ENCODE data around the gene NUDT16L1. TPM values are rescaled to one million over a fixed set of nuclear protein-coding genes. Genes with fewer than 3 reads are reported as not detected.

The NUDT16L1 gene
- 10 to 100 TPM; 45.4 to 99.3 (median 53.9) TPM for total RNA-seq
- polyA plus RNA-seq = 10 to 100 TPM; 16.3 to 36.2 (median 28.1) TPM
- long read RNA-seq, donor 1, transcript NUDT16L1-201 (3 exons, 1,349 nt) = major isoform, 36 of 64 reads
- long read RNA-seq, donor 1, partial matches to known transcripts = 21 of 64 reads
- long read RNA-seq, donor 1, other reads (novel, unspliced or antisense) = 0 of 64 reads
- long read RNA-seq, donor 2, transcript NUDT16L1-201 (3 exons, 1,349 nt) = major isoform, 16 of 18 reads
- long read RNA-seq, donor 2, partial matches to known transcripts = 0 of 18 reads
- long read RNA-seq, donor 2, other reads (novel, unspliced or antisense) = 0 of 18 reads
- long read RNA-seq, donor 3, transcript NUDT16L1-201 (3 exons, 1,349 nt) = major isoform, 18 of 23 reads
- long read RNA-seq, donor 3, partial matches to known transcripts = 0 of 23 reads
- long read RNA-seq, donor 3, other reads (novel, unspliced or antisense) = 0 of 23 reads
- long read RNA-seq, donor 4, transcript NUDT16L1-201 (3 exons, 1,349 nt) = major isoform, 46 of 51 reads
- long read RNA-seq, donor 4, partial matches to known transcripts = 0 of 51 reads
- long read RNA-seq, donor 4, other reads (novel, unspliced or antisense) = 1 of 51 reads
- long read RNA-seq, donor 5, transcript NUDT16L1-204 (3 exons, 1,406 nt) = minor isoform, 8 of 126 reads
- long read RNA-seq, donor 5, transcript NUDT16L1-201 (3 exons, 1,349 nt) = major isoform, 110 of 126 reads
- long read RNA-seq, donor 5, partial matches to known transcripts = 0 of 126 reads
- long read RNA-seq, donor 5, other reads (novel, unspliced or antisense) = 6 of 126 reads
- long read RNA-seq, donor 6, transcript NUDT16L1-201 (3 exons, 1,349 nt) = major isoform, 29 of 33 reads
- long read RNA-seq, donor 6, partial matches to known transcripts = 0 of 33 reads
- long read RNA-seq, donor 6, other reads (novel, unspliced or antisense) = 4 of 33 reads
- long read RNA-seq, donor 7, transcript NUDT16L1-201 (3 exons, 1,349 nt) = major isoform, 8 of 11 reads
- long read RNA-seq, donor 7, partial matches to known transcripts = 0 of 11 reads
- long read RNA-seq, donor 7, other reads (novel, unspliced or antisense) = 0 of 11 reads
- long read RNA-seq, donor 8, transcript NUDT16L1-204 (3 exons, 1,406 nt) = minor isoform, 6 of 41 reads
- long read RNA-seq, donor 8, transcript NUDT16L1-201 (3 exons, 1,349 nt) = major isoform, 31 of 41 reads
- long read RNA-seq, donor 8, partial matches to known transcripts = 0 of 41 reads
- long read RNA-seq, donor 8, other reads (novel, unspliced or antisense) = 0 of 41 reads
- long read RNA-seq, donor 9, transcript NUDT16L1-201 (3 exons, 1,349 nt) = major isoform, 23 of 25 reads
- long read RNA-seq, donor 9, partial matches to known transcripts = 0 of 25 reads
- long read RNA-seq, donor 9, other reads (novel, unspliced or antisense) = 0 of 25 reads
- long read RNA-seq, donor 10, transcript NUDT16L1-201 (3 exons, 1,349 nt) = major isoform, 15 of 23 reads
- long read RNA-seq, donor 10, transcript NUDT16L1-202 (2 exons, 2,040 nt) = minor isoform, 5 of 23 reads
- long read RNA-seq, donor 10, partial matches to known transcripts = 0 of 23 reads
- long read RNA-seq, donor 10, other reads (novel, unspliced or antisense) = 0 of 23 reads

DNA sequence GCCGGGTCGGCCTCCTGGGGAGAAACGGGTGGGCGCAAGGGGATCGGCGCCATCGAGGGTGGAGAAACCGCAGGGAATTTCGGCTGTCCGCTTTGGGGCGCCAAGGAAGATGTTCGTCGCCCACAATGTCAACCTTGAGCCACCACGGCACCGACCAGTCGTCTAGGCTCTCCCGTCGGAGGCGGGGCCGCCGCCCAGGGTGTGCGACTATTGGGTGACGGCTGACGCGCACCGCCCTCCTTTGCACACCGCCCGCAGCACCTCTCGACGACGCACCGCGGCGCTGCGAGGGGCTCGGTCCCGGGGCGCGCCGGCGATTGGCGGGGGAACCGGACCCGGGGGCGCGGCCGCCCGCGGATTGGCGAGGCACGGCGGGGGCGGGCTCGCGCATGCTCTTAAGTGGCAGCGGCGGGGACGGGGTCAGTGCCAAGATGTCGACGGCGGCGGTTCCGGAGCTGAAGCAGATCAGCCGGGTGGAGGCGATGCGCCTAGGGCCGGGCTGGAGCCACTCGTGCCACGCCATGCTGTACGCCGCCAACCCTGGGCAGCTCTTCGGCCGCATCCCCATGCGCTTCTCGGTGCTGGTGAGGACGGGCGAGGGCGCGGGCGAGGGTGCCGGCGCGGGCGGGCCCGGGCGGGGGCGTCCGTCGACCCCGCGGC lies at the start of gene NUDT16L1:
Gene NUDT16L1 (plus strand): TSS at position 267 of the 660 bp plus-strand sequence. CDS start 165 bp downstream, at position 432.
- H3K4me3 ChIP-seq = peak within 1 kb of the TSS; percentile 45 to 99 (median 95)

DNA sequence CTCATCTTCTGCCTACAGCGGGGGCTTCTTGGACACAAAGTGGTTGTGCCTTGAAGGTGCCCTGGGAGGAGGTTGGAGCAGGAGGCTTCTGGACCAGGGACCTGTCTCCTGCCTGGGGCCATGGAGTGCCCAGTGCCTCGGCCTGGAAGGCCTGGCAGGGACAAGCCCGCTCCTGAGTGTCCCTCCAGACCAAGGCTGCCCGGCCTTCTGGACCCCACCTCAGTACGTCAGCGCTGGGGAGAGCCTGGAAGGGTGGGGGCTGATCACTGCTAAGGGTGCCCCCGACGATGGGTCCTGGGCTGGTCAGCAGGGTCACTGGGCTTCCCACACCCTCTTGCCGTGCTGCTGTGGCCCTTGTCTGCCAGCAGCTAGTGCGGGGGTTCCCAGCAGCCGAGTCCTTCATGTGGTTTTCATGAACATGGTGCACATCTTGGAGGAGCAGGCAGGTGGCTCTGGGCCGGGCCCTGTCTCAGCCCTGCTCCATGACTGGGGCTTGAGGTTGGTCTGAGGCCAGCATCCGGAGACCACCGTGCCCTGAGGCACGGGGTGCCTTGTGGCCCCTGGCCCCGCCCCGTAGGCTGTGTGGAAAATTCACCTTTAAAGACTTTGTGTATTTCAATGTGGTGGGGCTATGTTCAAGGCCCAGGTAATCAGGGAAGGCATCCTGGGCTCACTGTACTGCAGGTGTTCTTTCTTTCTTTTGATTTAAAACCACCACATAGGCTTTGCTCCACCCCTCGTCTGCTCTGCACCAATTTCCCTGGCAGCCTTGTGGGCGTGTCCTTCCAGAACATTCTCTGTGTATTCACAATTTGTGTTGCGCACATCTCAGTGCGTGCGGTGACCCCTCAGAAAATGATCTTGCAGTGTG lies 46.4 kb upstream of the NUDT16L1 start:
- WGBS, 4 donors = 92 to 95% (median 93%) methylated on average over 12 to 22 of the region's 22 CpGs
- H3K9me3 ChIP-seq (replicated peaks in 1 of 3) = no peaks in the 10 kb centered on the region
- H3K27me3 ChIP-seq = no peaks in the 10 kb centered on the region
- no peak overlapping the region for H3K4me3 ChIP-seq
- no peaks in the 10 kb centered on the region for H3K4me1 ChIP-seq (replicated peaks in 1 of 2)
- intact Hi-C loops (cut with DNase I) = no loop called here
- no peak overlapping the region for H3K27ac ChIP-seq
- peaks cover 0 to 18% of the 10 kb centered on the region in 2 donors for H3K36me3 ChIP-seq (replicated peaks in 1 of 2)
- TF ChIP-seq, protein P1, sequence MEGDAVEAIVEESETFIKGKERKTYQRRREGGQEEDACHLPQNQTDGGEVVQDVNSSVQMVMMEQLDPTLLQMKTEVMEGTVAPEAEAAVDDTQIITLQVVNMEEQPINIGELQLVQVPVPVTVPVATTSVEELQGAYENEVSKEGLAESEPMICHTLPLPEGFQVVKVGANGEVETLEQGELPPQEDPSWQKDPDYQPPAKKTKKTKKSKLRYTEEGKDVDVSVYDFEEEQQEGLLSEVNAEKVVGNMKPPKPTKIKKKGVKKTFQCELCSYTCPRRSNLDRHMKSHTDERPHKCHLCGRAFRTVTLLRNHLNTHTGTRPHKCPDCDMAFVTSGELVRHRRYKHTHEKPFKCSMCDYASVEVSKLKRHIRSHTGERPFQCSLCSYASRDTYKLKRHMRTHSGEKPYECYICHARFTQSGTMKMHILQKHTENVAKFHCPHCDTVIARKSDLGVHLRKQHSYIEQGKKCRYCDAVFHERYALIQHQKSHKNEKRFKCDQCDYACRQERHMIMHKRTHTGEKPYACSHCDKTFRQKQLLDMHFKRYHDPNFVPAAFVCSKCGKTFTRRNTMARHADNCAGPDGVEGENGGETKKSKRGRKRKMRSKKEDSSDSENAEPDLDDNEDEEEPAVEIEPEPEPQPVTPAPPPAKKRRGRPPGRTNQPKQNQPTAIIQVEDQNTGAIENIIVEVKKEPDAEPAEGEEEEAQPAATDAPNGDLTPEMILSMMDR (IDR thresholded peaks at IDR 0.05) = no peak
- no peak for TF ChIP-seq POLR2A (IDR thresholded peaks at IDR 0.05)
- no peak for DNase-seq

More for the DNA sequence above, at the start of gene NUDT16L1:
- DNase-seq = peak; percentile 96 to 98 (median 97)
- H3K4me1 ChIP-seq (replicated peaks in 1 of 2) = peaks cover 28 to 42% of the 10 kb centered on the region in 2 donors
- intact Hi-C loops (cut with DNase I) = no loop called here
- H3K36me3 ChIP-seq (replicated peaks in 1 of 2) = peaks cover 0 to 43% of the 10 kb centered on the region in 2 donors
- TF ChIP-seq, protein P1 (IDR thresholded peaks at IDR 0.05) = peak in 3 of 6 experiments; percentile 22 to 33 (median 31)
- peak; percentile 33 to 80 for TF ChIP-seq POLR2A (IDR thresholded peaks at IDR 0.05)
- H3K9me3 ChIP-seq (replicated peaks in 1 of 3) = no peaks in the 10 kb centered on the region
- 0 to 1% (median 0%) methylated on average over 6 to 91 of the region's 91 CpGs for WGBS, 4 donors
- peak within 1 kb of the TSS; percentile 60 to 98 (median 83) for H3K27ac ChIP-seq
- H3K27me3 ChIP-seq = no peaks in the 10 kb centered on the region

DNA sequence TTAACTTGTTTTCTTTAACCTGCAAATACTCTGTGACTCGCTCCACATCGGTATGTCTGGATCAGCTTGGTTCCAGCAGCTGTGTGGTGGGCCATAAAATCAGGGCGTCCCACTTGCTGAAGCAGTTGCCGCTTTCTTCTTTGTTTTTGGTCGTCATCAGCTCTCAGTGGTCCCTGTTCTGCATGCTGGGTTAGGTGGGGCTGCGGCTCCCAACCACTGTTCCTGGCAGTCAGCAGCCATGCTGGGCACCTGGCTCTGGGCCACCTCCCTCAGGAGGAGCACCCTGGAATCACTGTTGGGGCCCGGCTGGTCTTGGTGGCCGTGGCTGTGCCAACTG lies 45.8 kb upstream of the NUDT16L1 start:
- TF ChIP-seq POLR2A (IDR thresholded peaks at IDR 0.05) = no peak
- TF ChIP-seq, protein P1 (IDR thresholded peaks at IDR 0.05) = no peak
- Histone ChIP-seq H3K36me3 (replicated peaks in 1 of 2) (peaks cover 0 to 24% of the 10 kb centered on the region in 2 donors), H3K4me3 (no peak overlapping the region), H3K9me3 (replicated peaks in 1 of 3) (no peaks in the 10 kb centered on the region), H3K27me3 (no peaks in the 10 kb centered on the region), H3K27ac (no peak overlapping the region), H3K4me1 (replicated peaks in 1 of 2) (no peaks in the 10 kb centered on the region)
- DNase-seq = no peak
- intact Hi-C loops (cut with DNase I) = no loop called here
- 92 to 98% (median 97%) methylated on average over 5 to 8 of the region's 8 CpGs for WGBS, 4 donors

Data from adrenal gland (tissue), 19 donors.